ENCODE data around the gene LPCAT2. TPM values are rescaled to one million over a fixed set of nuclear protein-coding genes. Genes with fewer than 3 reads are reported as not detected.

Gene LPCAT2
- polyA plus RNA-seq, 1 donor from 2014 or later, result 0.59 TPM

DNA sequence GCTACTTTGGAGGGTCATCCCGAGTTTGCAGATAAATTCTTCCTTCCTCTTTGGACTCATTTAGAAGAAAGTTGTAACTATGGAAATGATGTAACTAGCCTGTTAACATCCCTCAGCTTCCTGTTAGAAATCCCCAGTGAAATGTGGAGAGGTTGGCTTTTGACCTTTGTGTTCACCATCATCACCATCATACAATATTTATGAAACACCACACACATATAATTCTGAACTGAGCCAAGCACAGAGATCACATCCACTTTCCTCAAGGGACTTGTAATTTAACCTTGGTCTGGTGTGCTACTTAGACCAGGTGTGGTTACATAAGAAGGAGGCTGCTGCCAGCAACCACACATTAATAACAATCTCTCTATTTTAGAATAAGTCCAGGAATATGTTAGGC, 60.2 kb downstream of the LPCAT2 start:
- H4K20me1 ChIP-seq (ENCODE audit: insufficient read depth), result no peaks in the 10 kb centered on the region
- H3K9ac ChIP-seq (ENCODE audit: low read length), result no peak overlapping the region
- no peaks in the 10 kb centered on the region for H3F3A ChIP-seq (ENCODE audit: insufficient read depth, low read length, poor library complexity, severe bottlenecking)
- H3K27me3 ChIP-seq (ENCODE audit: insufficient read depth, low read depth, low read length), result no peaks in the 10 kb centered on the region
- H2AFZ ChIP-seq (ENCODE audit: low read depth, low read length), result no peak overlapping the region
- H3K9me2 ChIP-seq (ENCODE audit: insufficient read depth, low read length), result no peaks in the 10 kb centered on the region
- no peaks in the 10 kb centered on the region for H3K9me3 ChIP-seq (ENCODE audit: low read length)
- H3K4me2 ChIP-seq (ENCODE audit: low read length), result no peak overlapping the region
- TF ChIP-seq SMC3 (conservative IDR thresholded peaks at IDR 0.05; ENCODE audit: poor library complexity), result no peak
- TF ChIP-seq MXI1 (conservative IDR thresholded peaks at IDR 0.05; ENCODE audit: poor library complexity, severe bottlenecking), result no peak
- no peak for TF ChIP-seq TAF1 (IDR thresholded peaks at IDR 0.05; ENCODE audit: low read depth)
- no peak for TF ChIP-seq EP300 (conservative IDR thresholded peaks at IDR 0.05; ENCODE audit: poor library complexity, severe bottlenecking)
- no peak for TF ChIP-seq EZH2 (IDR thresholded peaks at IDR 0.05; ENCODE audit: borderline replicate concordance, insufficient read depth, low read length, poor library complexity, severe bottlenecking)
- TF ChIP-seq POLR2AphosphoS5 (IDR thresholded peaks at IDR 0.05), result no peak
- no peak for TF ChIP-seq RAD21 (conservative IDR thresholded peaks at IDR 0.05)
- TF ChIP-seq, protein P1, sequence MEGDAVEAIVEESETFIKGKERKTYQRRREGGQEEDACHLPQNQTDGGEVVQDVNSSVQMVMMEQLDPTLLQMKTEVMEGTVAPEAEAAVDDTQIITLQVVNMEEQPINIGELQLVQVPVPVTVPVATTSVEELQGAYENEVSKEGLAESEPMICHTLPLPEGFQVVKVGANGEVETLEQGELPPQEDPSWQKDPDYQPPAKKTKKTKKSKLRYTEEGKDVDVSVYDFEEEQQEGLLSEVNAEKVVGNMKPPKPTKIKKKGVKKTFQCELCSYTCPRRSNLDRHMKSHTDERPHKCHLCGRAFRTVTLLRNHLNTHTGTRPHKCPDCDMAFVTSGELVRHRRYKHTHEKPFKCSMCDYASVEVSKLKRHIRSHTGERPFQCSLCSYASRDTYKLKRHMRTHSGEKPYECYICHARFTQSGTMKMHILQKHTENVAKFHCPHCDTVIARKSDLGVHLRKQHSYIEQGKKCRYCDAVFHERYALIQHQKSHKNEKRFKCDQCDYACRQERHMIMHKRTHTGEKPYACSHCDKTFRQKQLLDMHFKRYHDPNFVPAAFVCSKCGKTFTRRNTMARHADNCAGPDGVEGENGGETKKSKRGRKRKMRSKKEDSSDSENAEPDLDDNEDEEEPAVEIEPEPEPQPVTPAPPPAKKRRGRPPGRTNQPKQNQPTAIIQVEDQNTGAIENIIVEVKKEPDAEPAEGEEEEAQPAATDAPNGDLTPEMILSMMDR (IDR thresholded peaks at IDR 0.05; ENCODE audit: poor library complexity, severe bottlenecking), result no peak
- TF ChIP-seq, protein P2, sequence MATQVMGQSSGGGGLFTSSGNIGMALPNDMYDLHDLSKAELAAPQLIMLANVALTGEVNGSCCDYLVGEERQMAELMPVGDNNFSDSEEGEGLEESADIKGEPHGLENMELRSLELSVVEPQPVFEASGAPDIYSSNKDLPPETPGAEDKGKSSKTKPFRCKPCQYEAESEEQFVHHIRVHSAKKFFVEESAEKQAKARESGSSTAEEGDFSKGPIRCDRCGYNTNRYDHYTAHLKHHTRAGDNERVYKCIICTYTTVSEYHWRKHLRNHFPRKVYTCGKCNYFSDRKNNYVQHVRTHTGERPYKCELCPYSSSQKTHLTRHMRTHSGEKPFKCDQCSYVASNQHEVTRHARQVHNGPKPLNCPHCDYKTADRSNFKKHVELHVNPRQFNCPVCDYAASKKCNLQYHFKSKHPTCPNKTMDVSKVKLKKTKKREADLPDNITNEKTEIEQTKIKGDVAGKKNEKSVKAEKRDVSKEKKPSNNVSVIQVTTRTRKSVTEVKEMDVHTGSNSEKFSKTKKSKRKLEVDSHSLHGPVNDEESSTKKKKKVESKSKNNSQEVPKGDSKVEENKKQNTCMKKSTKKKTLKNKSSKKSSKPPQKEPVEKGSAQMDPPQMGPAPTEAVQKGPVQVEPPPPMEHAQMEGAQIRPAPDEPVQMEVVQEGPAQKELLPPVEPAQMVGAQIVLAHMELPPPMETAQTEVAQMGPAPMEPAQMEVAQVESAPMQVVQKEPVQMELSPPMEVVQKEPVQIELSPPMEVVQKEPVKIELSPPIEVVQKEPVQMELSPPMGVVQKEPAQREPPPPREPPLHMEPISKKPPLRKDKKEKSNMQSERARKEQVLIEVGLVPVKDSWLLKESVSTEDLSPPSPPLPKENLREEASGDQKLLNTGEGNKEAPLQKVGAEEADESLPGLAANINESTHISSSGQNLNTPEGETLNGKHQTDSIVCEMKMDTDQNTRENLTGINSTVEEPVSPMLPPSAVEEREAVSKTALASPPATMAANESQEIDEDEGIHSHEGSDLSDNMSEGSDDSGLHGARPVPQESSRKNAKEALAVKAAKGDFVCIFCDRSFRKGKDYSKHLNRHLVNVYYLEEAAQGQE (IDR thresholded peaks at IDR 0.05; ENCODE audit: borderline replicate concordance), result no peak
- H3K27ac ChIP-seq (ENCODE audit: low read length), result no peak overlapping the region
- no peaks in the 10 kb centered on the region for H3K36me3 ChIP-seq (ENCODE audit: insufficient read depth, low read length)
- H3K79me2 ChIP-seq (replicated peaks; ENCODE audit: insufficient read depth, low read length), result no peaks in the 10 kb centered on the region
- H3K4me3 ChIP-seq (ENCODE audit: low read length), result no peak overlapping the region

DNA sequence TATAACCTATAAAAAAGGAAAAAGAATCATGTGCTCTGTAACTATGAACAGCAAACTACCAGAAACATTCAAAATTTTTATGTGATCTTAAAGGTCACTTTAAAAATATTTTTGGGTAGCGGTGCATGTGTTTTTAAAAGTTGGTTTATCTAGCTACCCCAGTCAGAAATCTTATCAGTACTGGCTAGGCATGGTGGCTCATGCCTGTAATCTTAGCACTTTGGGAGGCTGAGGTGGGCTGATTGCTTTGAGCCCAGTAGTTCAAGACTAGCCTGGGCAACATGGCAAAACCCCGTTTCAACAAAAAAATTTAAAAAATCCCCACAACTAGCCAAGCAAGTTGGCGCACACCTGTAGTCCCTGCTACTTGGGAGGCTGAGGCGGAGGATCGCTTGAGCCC, 61.3 kb downstream of the LPCAT2 start:
- no peaks in the 10 kb centered on the region for H3K9me2 ChIP-seq (ENCODE audit: insufficient read depth, low read length)
- no peaks in the 10 kb centered on the region for H3F3A ChIP-seq (ENCODE audit: insufficient read depth, low read length, poor library complexity, severe bottlenecking)
- H2AFZ ChIP-seq (ENCODE audit: low read depth, low read length), result no peak overlapping the region
- H3K79me2 ChIP-seq (replicated peaks; ENCODE audit: insufficient read depth, low read length), result no peaks in the 10 kb centered on the region
- no peaks in the 10 kb centered on the region for H3K9me3 ChIP-seq (ENCODE audit: low read length)
- H3K27ac ChIP-seq (ENCODE audit: low read length), result no peak overlapping the region
- no peaks in the 10 kb centered on the region for H4K20me1 ChIP-seq (ENCODE audit: insufficient read depth)
- no peak overlapping the region for H3K9ac ChIP-seq (ENCODE audit: low read length)
- H3K4me2 ChIP-seq (ENCODE audit: low read length), result no peak overlapping the region
- no peaks in the 10 kb centered on the region for H3K27me3 ChIP-seq (ENCODE audit: insufficient read depth, low read depth, low read length)
- TF ChIP-seq EZH2 (IDR thresholded peaks at IDR 0.05; ENCODE audit: borderline replicate concordance, insufficient read depth, low read length, poor library complexity, severe bottlenecking) (no peak), TAF1 (IDR thresholded peaks at IDR 0.05; ENCODE audit: low read depth) (no peak), MXI1 (conservative IDR thresholded peaks at IDR 0.05; ENCODE audit: poor library complexity, severe bottlenecking) (no peak), EP300 (conservative IDR thresholded peaks at IDR 0.05; ENCODE audit: poor library complexity, severe bottlenecking) (no peak), SMC3 (conservative IDR thresholded peaks at IDR 0.05; ENCODE audit: poor library complexity) (no peak), POLR2AphosphoS5 (IDR thresholded peaks at IDR 0.05) (no peak), RAD21 (conservative IDR thresholded peaks at IDR 0.05) (no peak)
- TF ChIP-seq, protein P2 (IDR thresholded peaks at IDR 0.05; ENCODE audit: borderline replicate concordance), result no peak
- TF ChIP-seq, protein P1 (IDR thresholded peaks at IDR 0.05; ENCODE audit: poor library complexity, severe bottlenecking), result no peak
- H3K4me3 ChIP-seq (ENCODE audit: low read length), result no peak overlapping the region
- no peaks in the 10 kb centered on the region for H3K36me3 ChIP-seq (ENCODE audit: insufficient read depth, low read length)

All from neural cell (in vitro differentiated cells).